Spleen (tissue), 11 donors: ENCODE results near the gene NPC1. TPM values are rescaled to one million over a fixed set of nuclear protein-coding genes. Genes with fewer than 3 reads are reported as not detected.

Source experiments
- DNase-seq: peaks from one replicate; pipeline ENCODE4 v3.0.0-alpha.2; 2020
- H3K27ac ChIP-seq, 8 donors: fragments of 200-600 bp; sonication (generic) in 7 of 8; 1 replicate in 4 of 8; 2 replicates in 4 of 8; pipeline versions ENCODE4 v1.5.0 to v1.8.0; 2016 to 2021; ENCODE audit warnings: inconsistent platforms in 4 of 8, mild to moderate bottlenecking in 4 of 8, moderate library complexity in 1 of 8
- H3K27me3 ChIP-seq, 7 donors: fragments of 200-600 bp; sonication (generic) in 6 of 7; replicated peaks in 1 of 7; 1 replicate in 4 of 7; 2 replicates in 3 of 7; pipeline versions ENCODE4 v1.5.0 to v1.8.0; 2016 to 2021; ENCODE audit warnings: inconsistent platforms in 3 of 7, mild to moderate bottlenecking in 1 of 7
- H3K36me3 ChIP-seq, 6 donors: fragments of 200-600 bp; sonication (generic) in 5 of 6; 1 replicate in 4 of 6; 2 replicates in 2 of 6; pipeline versions ENCODE4 v1.5.0 to v1.8.0; 2016 to 2021; ENCODE audit warnings: inconsistent platforms in 2 of 6
- H3K4me1 ChIP-seq, 6 donors: fragments of 200-600 bp; sonication (generic) in 5 of 6; 1 replicate in 3 of 6; 2 replicates in 3 of 6; pipeline versions ENCODE4 v1.5.0 to v1.8.0; 2016 to 2021; ENCODE audit warnings: inconsistent platforms in 3 of 6
- H3K4me3 ChIP-seq, 8 donors: fragments of 200-600 bp; sonication (generic) in 7 of 8; 1 replicate in 4 of 8; 2 replicates in 4 of 8; pipeline versions ENCODE4 v1.5.0 to v1.8.0; 2016 to 2021; ENCODE audit warnings: inconsistent platforms in 4 of 8, mild to moderate bottlenecking in 4 of 8, moderate library complexity in 2 of 8
- H3K9me3 ChIP-seq, 8 donors: fragments of 200-600 bp; sonication (generic) in 7 of 8; 1 replicate in 4 of 8; 2 replicates in 4 of 8; pipeline versions ENCODE4 v1.5.0 to v1.8.0; 2016 to 2021; ENCODE audit warnings: inconsistent platforms in 4 of 8
- POLR2A ChIP-seq, 3 donors: fragments of 450-650 bp; IDR thresholded peaks; one replicate each; pipeline ENCODE4 v1.5.1; 2017; ENCODE audit warnings: antibody characterized with exemption in 3 of 3, mild to moderate bottlenecking in 1 of 3
- POLR2AphosphoS5 ChIP-seq, 3 donors: sonication (generic); formaldehyde crosslinking; IDR thresholded peaks; one replicate each; pipeline ENCODE4 v1.5.1; 2017; ENCODE audit warnings: antibody characterized with exemption in 3 of 3
- WGBS, 5 donors: extraction: QIAGEN DNeasy Blood & Tissue Kit in 3 of 5; methylation state at CpG; one replicate each; pipeline versions ENCODE4 v1.1.5 to v1.1.7; 2013 to 2018; 5-methylcytosine and 5-hydroxymethylcytosine counted together
- intact Hi-C: fragments of 100-400 bp; cut with DNase I; formaldehyde crosslinking; loops from one replicate; pipeline ENCODE4 v1.15.0; 2023; ENCODE audit warnings: low total_unique reads
- polyA plus RNA-seq, 3 donors: library from polyadenylated mRNA; stranded (reverse); fragments of 200-250 nt; gene quantifications; one replicate each; pipeline ENCODE4 v1.2.1, GENCODE V29; 2013
- total RNA-seq, 7 donors: library from RNA; depleted of rRNA in 3 of 7; stranded (reverse); fragments of >200 nt in 3 of 7; fragmentation: NEBNext Ultra II Directional in 4 of 7; extraction: Animal tissue kit (Norgen Biotek cat#: 25700) in 4 of 7; gene quantifications; one replicate each; pipeline versions ENCODE4 v1.1.0 to v1.2.1, GENCODE V29; 2016 to 2021
- TF ChIP-seq, protein P1 (sequence below), 11 experiments: fragments of 200-600 bp in 7 of 11; fragments of 450-650 bp in 4 of 11; sonication (generic) in 4 of 11; IDR thresholded peaks in 8 of 11; conservative IDR thresholded peaks in 3 of 11; 1 replicate in 7 of 11; 2 replicates in 4 of 11; pipeline versions ENCODE4 v1.4.0 to v1.8.0; 2016 to 2021; ENCODE audit warnings: antibody characterized with exemption in 11 of 11, inconsistent platforms in 4 of 11, mild to moderate bottlenecking in 1 of 11
- donor health status: healthy with polysubstance abuse.
- donor health status: DM: no; HTN: no; CAD: no; lungs with moderate emphysema.
- donor health status: DM: no; HTN: no; CAD: no.
- donor health status: Bipolar disorder and iron deficiency.
- donor health status: healthy.
- donor health status: DM: no; HTN: no; CAD: no.
- donor health status: DM: yes; HTN: yes; CAD: no.

NPC1 gene
- total and polyA plus RNA-seq, 10 donors = 8.1 to 84.2 (median 56.0) TPM

DNA sequence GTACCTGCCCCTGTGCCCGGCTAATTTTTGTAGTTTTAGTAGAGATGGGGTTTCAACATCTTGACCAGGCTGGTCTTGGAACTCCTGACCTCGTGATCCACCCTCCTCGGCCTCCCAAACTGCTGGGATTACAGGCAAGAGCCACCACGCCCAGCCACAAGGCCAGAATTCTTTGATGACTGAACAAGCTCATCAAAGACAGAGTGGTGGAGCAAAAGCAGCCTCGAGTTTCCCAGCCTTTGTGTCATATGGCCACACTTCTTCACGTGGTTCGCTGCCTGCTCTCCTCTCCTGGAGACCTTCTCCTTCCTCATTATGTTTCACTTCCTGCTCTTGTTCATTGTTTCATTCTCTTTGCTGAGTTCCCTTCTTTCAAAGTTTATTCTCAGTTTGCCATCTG is 9.9 kb upstream of the NPC1 start:
- Histone ChIP-seq H3K9me3 (no peaks in the 10 kb centered on the region), H3K4me3 (no peak overlapping the region), H3K36me3 (no peaks in the 10 kb centered on the region), H3K27ac (no peak overlapping the region), H3K27me3 (no peaks in the 10 kb centered on the region), H3K4me1 (peaks cover 0 to 7% (median 0%) of the 10 kb centered on the region in 6 donors)
- TF ChIP-seq POLR2A (IDR thresholded peaks at IDR 0.05) = no peak
- no peak for TF ChIP-seq POLR2AphosphoS5 (IDR thresholded peaks at IDR 0.05)
- TF ChIP-seq, protein P1, sequence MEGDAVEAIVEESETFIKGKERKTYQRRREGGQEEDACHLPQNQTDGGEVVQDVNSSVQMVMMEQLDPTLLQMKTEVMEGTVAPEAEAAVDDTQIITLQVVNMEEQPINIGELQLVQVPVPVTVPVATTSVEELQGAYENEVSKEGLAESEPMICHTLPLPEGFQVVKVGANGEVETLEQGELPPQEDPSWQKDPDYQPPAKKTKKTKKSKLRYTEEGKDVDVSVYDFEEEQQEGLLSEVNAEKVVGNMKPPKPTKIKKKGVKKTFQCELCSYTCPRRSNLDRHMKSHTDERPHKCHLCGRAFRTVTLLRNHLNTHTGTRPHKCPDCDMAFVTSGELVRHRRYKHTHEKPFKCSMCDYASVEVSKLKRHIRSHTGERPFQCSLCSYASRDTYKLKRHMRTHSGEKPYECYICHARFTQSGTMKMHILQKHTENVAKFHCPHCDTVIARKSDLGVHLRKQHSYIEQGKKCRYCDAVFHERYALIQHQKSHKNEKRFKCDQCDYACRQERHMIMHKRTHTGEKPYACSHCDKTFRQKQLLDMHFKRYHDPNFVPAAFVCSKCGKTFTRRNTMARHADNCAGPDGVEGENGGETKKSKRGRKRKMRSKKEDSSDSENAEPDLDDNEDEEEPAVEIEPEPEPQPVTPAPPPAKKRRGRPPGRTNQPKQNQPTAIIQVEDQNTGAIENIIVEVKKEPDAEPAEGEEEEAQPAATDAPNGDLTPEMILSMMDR (IDR thresholded peaks at IDR 0.05 in 8 of 11, conservative IDR thresholded peaks at IDR 0.05 in 3 of 11) = no peak
- no peak for DNase-seq
- WGBS, 5 donors = 50 to 64% (median 62%) methylated on average over 7 of the region's 7 CpGs
- intact Hi-C loops = no loop called here

DNA sequence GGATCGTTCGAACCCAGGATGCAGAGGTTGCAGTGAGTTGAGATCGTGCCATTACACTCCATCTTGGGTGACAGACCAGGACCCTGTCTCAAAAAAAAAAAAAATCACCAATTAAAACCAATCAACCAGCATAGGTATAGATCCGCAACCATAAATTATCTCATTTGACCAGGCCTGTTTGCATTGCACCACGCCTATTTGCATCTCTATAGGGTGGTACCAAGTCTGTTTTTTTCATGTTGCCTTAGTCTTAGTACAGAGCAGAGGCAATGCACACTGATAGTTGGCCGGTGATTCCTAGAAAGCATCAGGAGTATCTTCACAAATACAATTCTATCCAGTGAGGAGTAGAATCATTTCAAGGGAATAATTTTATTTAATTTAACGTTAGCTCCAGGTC is 9.3 kb upstream of the NPC1 start:
- H3K9me3 ChIP-seq = no peaks in the 10 kb centered on the region
- no peaks in the 10 kb centered on the region for H3K36me3 ChIP-seq
- TF ChIP-seq, protein P1 (IDR thresholded peaks at IDR 0.05 in 8 of 11, conservative IDR thresholded peaks at IDR 0.05 in 3 of 11) = no peak
- no peak for TF ChIP-seq POLR2AphosphoS5 (IDR thresholded peaks at IDR 0.05)
- TF ChIP-seq POLR2A (IDR thresholded peaks at IDR 0.05) = no peak
- no peak overlapping the region for H3K4me3 ChIP-seq
- DNase-seq = no peak
- no peak overlapping the region for H3K27ac ChIP-seq
- 92 to 98% (median 96%) methylated on average over 7 of the region's 7 CpGs for WGBS, 5 donors
- no peaks in the 10 kb centered on the region for H3K27me3 ChIP-seq
- intact Hi-C loops = no loop called here
- peaks cover 0 to 7% (median 0%) of the 10 kb centered on the region in 6 donors for H3K4me1 ChIP-seq

DNA sequence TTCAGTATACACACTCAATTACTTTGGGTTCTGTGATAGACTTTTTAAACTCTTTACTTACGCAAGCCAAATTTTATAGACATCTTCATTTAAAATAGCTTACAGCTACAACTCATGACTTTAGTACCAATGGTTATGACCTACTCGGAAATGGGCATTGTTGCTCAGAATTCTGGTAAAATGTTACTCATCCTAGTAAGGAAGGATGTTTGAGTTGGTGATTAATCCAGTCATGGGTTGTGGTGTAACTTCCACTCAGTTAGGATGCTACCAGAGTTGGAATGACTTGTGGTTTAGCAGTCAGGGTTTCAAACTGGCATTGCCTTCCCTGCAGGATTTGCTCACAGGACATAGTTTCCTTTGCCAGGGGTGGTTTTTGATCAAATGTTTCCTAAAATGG is 7.4 kb upstream of the NPC1 start:
- TF ChIP-seq POLR2A (IDR thresholded peaks at IDR 0.05) (no peak), POLR2AphosphoS5 (IDR thresholded peaks at IDR 0.05) (no peak)
- TF ChIP-seq, protein P1 (IDR thresholded peaks at IDR 0.05 in 8 of 11, conservative IDR thresholded peaks at IDR 0.05 in 3 of 11) = no peak
- H3K27me3 ChIP-seq = peaks cover 0 to 5% (median 0%) of the 10 kb centered on the region in 7 donors
- peaks cover 0 to 7% (median 0%) of the 10 kb centered on the region in 6 donors for H3K4me1 ChIP-seq
- WGBS, 5 donors = 76 to 97% (median 83%) methylated on average over 2 of the region's 2 CpGs
- H3K27ac ChIP-seq = no peak overlapping the region
- H3K9me3 ChIP-seq = no peaks in the 10 kb centered on the region
- no peaks in the 10 kb centered on the region for H3K36me3 ChIP-seq
- no peak overlapping the region for H3K4me3 ChIP-seq
- intact Hi-C loops = no loop called here
- no peak for DNase-seq

DNA sequence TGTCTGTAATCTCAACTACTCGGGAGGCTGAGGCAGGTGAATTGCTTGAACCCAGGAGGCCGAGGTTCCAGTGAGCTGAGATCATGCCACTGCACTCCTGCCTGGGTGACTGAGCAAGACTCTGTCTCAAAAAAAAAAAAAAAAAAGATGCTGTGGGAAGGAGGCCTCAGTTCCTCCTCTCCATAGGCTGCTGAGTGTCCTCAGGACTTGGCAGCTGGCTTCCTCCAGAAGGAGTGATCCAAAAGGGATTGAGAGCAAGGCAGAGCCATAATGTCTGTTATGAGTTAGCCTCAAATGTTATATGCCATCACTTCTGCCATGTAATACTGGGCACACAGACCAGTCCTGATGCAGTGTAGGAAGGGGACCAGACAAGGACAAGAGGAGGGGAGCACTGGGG is 6.6 kb upstream of the NPC1 start:
- no peaks in the 10 kb centered on the region for H3K36me3 ChIP-seq
- no peaks in the 10 kb centered on the region for H3K9me3 ChIP-seq
- H3K27ac ChIP-seq = no peak overlapping the region
- H3K27me3 ChIP-seq = peaks cover 0 to 5% (median 0%) of the 10 kb centered on the region in 7 donors
- intact Hi-C loops = no loop called here
- no peak for DNase-seq
- no peak overlapping the region for H3K4me3 ChIP-seq
- WGBS, 5 donors = 91 to 100% (median 94%) methylated on average over 2 of the region's 2 CpGs
- H3K4me1 ChIP-seq = peaks cover 0 to 7% (median 0%) of the 10 kb centered on the region in 6 donors
- TF ChIP-seq, protein P1 (IDR thresholded peaks at IDR 0.05 in 8 of 11, conservative IDR thresholded peaks at IDR 0.05 in 3 of 11) = no peak
- TF ChIP-seq POLR2AphosphoS5 (IDR thresholded peaks at IDR 0.05) (no peak), POLR2A (IDR thresholded peaks at IDR 0.05) (no peak)
